NCI-H345 treated with DMSO at 0.1 percent for 48 hours (cell line): Measurements from ENCODE around the gene OAS3.
"Not testable (repeated sequence)": the region's sequence is repeated elsewhere in the genome, so short reads cannot be mapped to it uniquely, and the experiment has no call there.

Experiments used
- DNase-seq: peaks from one replicate; lab custom pipeline; 2025; ENCODE audit not compliant: unreplicated experiment; lab: John Stamatoyannopoulos, UW

Gene OAS3

GRCh38 chr12:112926416-112927033 is 11.7 kb upstream of the OAS3 start:
- not testable (repeated sequence) for DNase-seq

GRCh38 chr12:112927475-112927874 is 10.8 kb upstream of the OAS3 start:
- DNase-seq, result no peak

- DNase-seq, result no peak
Observed at GRCh38 chr12:112927925-112928324, 10.3 kb upstream of the OAS3 start.

GRCh38 chr12:112928978-112929377 is 9.3 kb upstream of the OAS3 start:
- no peak for DNase-seq

- no peak for DNase-seq
Observed at GRCh38 chr12:112929715-112930114, 8.6 kb upstream of the OAS3 start.

- no peak for DNase-seq
Observed at GRCh38 chr12:112930350-112930749, 7.9 kb upstream of the OAS3 start.

GRCh38 chr12:112932485-112933128 is 5.7 kb upstream of the OAS3 start:
- DNase-seq, result no peak

- no peak for DNase-seq
Observed at GRCh38 chr12:112933129-112933505, 5.2 kb upstream of the OAS3 start.

GRCh38 chr12:112936264-112936663 is 2.0 kb upstream of the OAS3 start:
- no peak for DNase-seq

- DNase-seq, result no peak
Observed at GRCh38 chr12:112936927-112937326, 1.3 kb upstream of the OAS3 start.

- no peak for DNase-seq
Observed at GRCh38 chr12:112938751-112939150, 477 bp downstream of the OAS3 start.

GRCh38 chr12:112939761-112940381 is 1.6 kb downstream of the OAS3 start:
- no peak for DNase-seq

- no peak for DNase-seq
Observed at GRCh38 chr12:112941528-112942335, 3.5 kb downstream of the OAS3 start.

GRCh38 chr12:112942572-112942971 is 4.3 kb downstream of the OAS3 start:
- no peak for DNase-seq

GRCh38 chr12:112944024-112944690 is 5.9 kb downstream of the OAS3 start:
- DNase-seq, result no peak

GRCh38 chr12:112945515-112945914 is 7.2 kb downstream of the OAS3 start:
- no peak for DNase-seq

GRCh38 chr12:112946236-112947000 is 8.1 kb downstream of the OAS3 start:
- no peak for DNase-seq

GRCh38 chr12:112947314-112947713 is 9.0 kb downstream of the OAS3 start:
- no peak for DNase-seq

- no peak for DNase-seq
Observed at GRCh38 chr12:112947761-112948160, 9.5 kb downstream of the OAS3 start.

GRCh38 chr12:112948806-112949205 is 10.5 kb downstream of the OAS3 start:
- DNase-seq, result no peak
